Hepatocyte (in vitro differentiated cells): ENCODE results near the gene NYAP2. TPM values are rescaled to one million over a fixed set of nuclear protein-coding genes. Genes with fewer than 3 reads are reported as not detected.

ENCODE experiments used
- DNase-seq: peaks from one replicate; pipeline ENCODE4 v3.0.0-alpha.2; 2016; ENCODE audit warnings: low spot score
- H2AFZ ChIP-seq: fragments of 200-600 bp; sonication (generic); 2 replicates; pipeline ENCODE4 v1.6.0; 2016; ENCODE audit warnings: antibody characterized with exemption, mild to moderate bottlenecking
- H3K27ac ChIP-seq: fragments of 200-600 bp; sonication (generic); 2 replicates; pipeline ENCODE4 v1.5.1; 2016; ENCODE audit warnings: mild to moderate bottlenecking
- H3K27me3 ChIP-seq: fragments of 200-600 bp; sonication (generic); 2 replicates; pipeline ENCODE4 v1.6.1; 2016
- H3K36me3 ChIP-seq: fragments of 200-600 bp; sonication (generic); replicated peaks from 2 replicates; pipeline ENCODE4 v1.5.1; 2016; ENCODE audit warnings: low read depth; ENCODE audit not compliant: insufficient read depth
- H3K4me1 ChIP-seq: fragments of 200-600 bp; sonication (generic); 2 replicates; pipeline ENCODE4 v1.5.1; 2016; ENCODE audit warnings: mild to moderate bottlenecking, moderate library complexity; ENCODE audit not compliant: insufficient read depth
- H3K4me2 ChIP-seq: fragments of 200-600 bp; sonication (generic); 2 replicates; pipeline ENCODE4 v1.6.0; 2016
- H3K4me3 ChIP-seq: fragments of 200-600 bp; sonication (generic); 2 replicates; pipeline ENCODE4 v1.5.1; 2016; ENCODE audit warnings: mild to moderate bottlenecking
- H3K79me2 ChIP-seq: fragments of 200-600 bp; sonication (generic); 2 replicates; pipeline ENCODE4 v1.6.0; 2017; ENCODE audit warnings: mild to moderate bottlenecking
- H3K9me2 ChIP-seq: fragments of 200-600 bp; sonication (generic); replicated peaks from 2 replicates; pipeline ENCODE4 v1.6.0; 2017; ENCODE audit warnings: mild to moderate bottlenecking; ENCODE audit not compliant: insufficient read depth
- H3K9me3 ChIP-seq: fragments of 200-600 bp; sonication (generic); 2 replicates; pipeline ENCODE4 v1.5.1; 2016; ENCODE audit warnings: low read depth, mild to moderate bottlenecking
- H4K20me1 ChIP-seq: fragments of 200-600 bp; sonication (generic); 2 replicates; pipeline ENCODE4 v1.6.0; 2016; ENCODE audit warnings: mild to moderate bottlenecking; ENCODE audit not compliant: insufficient read depth, poor library complexity, severe bottlenecking
- CTCF ChIP-seq: fragments of 200-600 bp; sonication (generic); IDR thresholded peaks from 2 replicates; pipeline ENCODE4 v1.5.1; 2016; ENCODE audit warnings: antibody characterized with exemption, mild to moderate bottlenecking; ENCODE audit not compliant: poor library complexity
- EZH2 ChIP-seq: fragments of 200-600 bp; sonication (generic); IDR thresholded peaks from 2 replicates; pipeline ENCODE4 v1.6.1; 2016; ENCODE audit warnings: antibody characterized with exemption, mild to moderate bottlenecking, borderline replicate concordance
- EZH2phosphoT487 ChIP-seq: fragments of 200-600 bp; sonication (generic); IDR thresholded peaks from one replicate; pipeline ENCODE4 v1.6.1; 2018; ENCODE audit warnings: antibody characterized with exemption, mild to moderate bottlenecking, low read depth, moderate library complexity; ENCODE audit not compliant: unreplicated experiment, severe bottlenecking
- WGBS: methylation state at CpG from one replicate; pipeline ENCODE4 v1.1.6; 2016; ENCODE audit warnings: low lambda C conversion rate; ENCODE audit errors: missing lambda C conversion rate; 5-methylcytosine and 5-hydroxymethylcytosine counted together
- polyA plus RNA-seq: library from polyadenylated mRNA; unstranded; fragments of >200 nt; fragmentation: Nextera tagmentation; extraction: Ambion mirVana; gene quantifications from 2 replicates; pipeline ENCODE4 v1.2.1, GENCODE V29; 2016
- total RNA-seq: library from RNA; depleted of rRNA; stranded (reverse); fragments of >200 nt; gene quantifications from 2 replicates; pipeline ENCODE4 v1.2.3, GENCODE V29; 2014

Gene NYAP2
- total and polyA plus RNA-seq, 2 experiments from 2014 or later = 0.23 to 0.37 TPM

GRCh38 chr2:225534697-225535096 is 135.2 kb downstream of the NYAP2 start:
- H3K4me2 ChIP-seq = no peak overlapping the region
- H3K27ac ChIP-seq = no peak overlapping the region
- no peaks in the 10 kb centered on the region for H3K9me2 ChIP-seq
- H3K27me3 ChIP-seq = no peaks in the 10 kb centered on the region
- H3K9me3 ChIP-seq = no peaks in the 10 kb centered on the region
- no peaks in the 10 kb centered on the region for H3K79me2 ChIP-seq
- no peaks in the 10 kb centered on the region for H4K20me1 ChIP-seq
- H3K36me3 ChIP-seq = no peaks in the 10 kb centered on the region
- 90% methylated on average over 4 of the region's 4 CpGs for WGBS
- no peak for TF ChIP-seq CTCF
- no peak overlapping the region for H3K4me3 ChIP-seq
- peak; percentile 11 for DNase-seq
- H2AFZ ChIP-seq = no peak overlapping the region
- H3K4me1 ChIP-seq = no peaks in the 10 kb centered on the region

- DNase-seq = no peak
- Histone ChIP-seq H3K4me3 (no peak overlapping the region), H3K4me2 (no peak overlapping the region), H4K20me1 (no peaks in the 10 kb centered on the region), H3K36me3 (no peaks in the 10 kb centered on the region), H3K9me3 (no peaks in the 10 kb centered on the region), H3K79me2 (no peaks in the 10 kb centered on the region), H3K27ac (no peak overlapping the region), H3K4me1 (no peaks in the 10 kb centered on the region), H2AFZ (no peak overlapping the region), H3K27me3 (no peaks in the 10 kb centered on the region), H3K9me2 (no peaks in the 10 kb centered on the region)
- 87% methylated on average over 2 of the region's 2 CpGs for WGBS
- TF ChIP-seq EZH2 = no peak
- no peak for TF ChIP-seq EZH2phosphoT487
- TF ChIP-seq CTCF = no peak
These were observed 136.5 kb downstream of the NYAP2 start for GRCh38 chr2:225536036-225536435.

- DNase-seq = no peak
- WGBS = 77% methylated on average over 2 of the region's 2 CpGs
- no peak overlapping the region for H3K4me2 ChIP-seq
These were observed 144.1 kb downstream of the NYAP2 start for GRCh38 chr2:225543626-225544025.

More at GRCh38 chr2:225543626-225544025, 144.1 kb downstream of the NYAP2 start:
- H3K36me3 ChIP-seq = no peaks in the 10 kb centered on the region
- H3K9me2 ChIP-seq = no peaks in the 10 kb centered on the region
- no peak for TF ChIP-seq EZH2
- no peak for TF ChIP-seq EZH2phosphoT487
- TF ChIP-seq CTCF = no peak
- H2AFZ ChIP-seq = no peak overlapping the region
- H3K27ac ChIP-seq = no peak overlapping the region
- H3K4me3 ChIP-seq = no peak overlapping the region
- H3K27me3 ChIP-seq = no peaks in the 10 kb centered on the region
- no peaks in the 10 kb centered on the region for H3K9me3 ChIP-seq
- no peaks in the 10 kb centered on the region for H3K4me1 ChIP-seq
- no peaks in the 10 kb centered on the region for H3K79me2 ChIP-seq
- H4K20me1 ChIP-seq = no peaks in the 10 kb centered on the region
